SU-DHL-6 (cell line): ENCODE results near the gene AP3B2.

Experiments used
- CTCF ChIP-seq: fragments of 200-600 bp; sonication (generic); IDR thresholded peaks from one replicate; pipeline ENCODE4 v1.5.1; 2017; ENCODE audit warnings: antibody characterized with exemption, mild to moderate bottlenecking, low read length, moderate library complexity; ENCODE audit not compliant: insufficient read depth, poor library complexity, severe bottlenecking
- EZH2phosphoT487 ChIP-seq: fragments of 200-600 bp; sonication (generic), shearing (Covaris generic); conservative IDR thresholded peaks from 2 replicates; pipeline ENCODE4 v1.6.1; 2018; ENCODE audit warnings: mild to moderate bottlenecking, antibody characterized with exemption, low read length, moderate library complexity, mixed read lengths

- TF ChIP-seq CTCF (no peak), EZH2phosphoT487 (no peak)
These were observed 46.5 kb downstream of the AP3B2 start for GRCh38 chr15:82663186-82663600.
